Fibroblast of skin of right biceps (primary cell): ENCODE measurements around the gene ITGB6.
"Not testable (repeated sequence)": the region's sequence is repeated elsewhere in the genome, so short reads cannot be mapped to it uniquely, and the experiment has no call there.

Experiments used
- DNase-seq: peaks from one replicate; pipeline ENCODE4 v3.0.0-alpha.2; 2013

ITGB6 gene

DNA sequence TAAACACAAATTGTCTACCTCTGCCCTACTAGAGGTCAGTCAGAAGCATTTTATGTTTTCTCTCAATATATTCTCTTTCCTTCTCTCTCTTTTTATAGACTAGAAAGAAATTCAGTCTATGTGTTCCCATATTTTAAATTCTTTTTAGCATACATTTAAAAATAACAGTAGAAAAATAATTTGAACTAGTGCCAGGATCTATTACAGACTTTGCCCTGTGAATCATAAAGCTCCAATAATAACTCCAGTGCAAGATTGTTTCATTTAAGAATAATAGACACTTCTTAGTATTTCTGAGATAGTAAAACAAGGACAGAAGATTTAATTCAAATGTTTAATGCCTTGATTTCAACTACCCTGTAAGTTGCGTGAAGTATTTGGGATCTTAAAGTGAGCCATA is 60.1 kb downstream of the ITGB6 start:
- DNase-seq, result peak; percentile 52

DNA sequence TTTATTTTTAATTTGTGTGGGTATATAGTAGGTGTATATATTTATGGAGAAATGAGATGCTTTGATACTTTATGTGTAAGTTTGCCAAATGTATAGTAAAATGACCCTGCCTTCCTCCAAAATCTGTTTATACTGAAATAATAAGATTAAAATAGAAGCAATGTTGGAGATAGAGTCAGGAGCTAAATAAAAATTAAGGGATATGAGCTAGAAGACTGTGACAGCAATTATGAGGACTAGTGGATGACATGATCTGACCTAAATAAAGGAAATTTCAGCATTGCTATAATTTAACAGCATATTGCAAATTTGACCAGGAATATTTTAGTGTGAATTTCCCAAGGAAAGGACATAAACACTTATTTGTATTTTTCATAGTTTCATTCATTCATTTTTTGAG is 60.7 kb downstream of the ITGB6 start:
- DNase-seq, result no peak

DNA sequence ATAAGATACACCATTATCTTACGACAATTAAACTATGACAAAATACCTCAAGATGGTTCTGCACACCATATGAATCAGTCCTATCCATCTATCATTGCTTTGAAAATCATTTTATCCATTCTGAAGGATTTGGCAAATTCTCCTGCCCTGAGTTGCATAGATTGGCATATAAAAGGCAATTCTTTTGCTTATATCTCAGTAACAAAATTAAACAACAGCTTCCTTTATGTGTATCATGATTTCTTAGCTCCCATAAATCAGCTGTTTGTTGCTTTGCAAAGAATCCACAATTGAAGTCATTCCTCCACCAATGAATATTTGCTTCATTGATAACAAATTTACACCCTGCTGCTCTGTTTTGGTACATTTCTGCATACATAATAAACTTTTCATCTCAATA is 61.7 kb downstream of the ITGB6 start:
- no peak for DNase-seq

DNA sequence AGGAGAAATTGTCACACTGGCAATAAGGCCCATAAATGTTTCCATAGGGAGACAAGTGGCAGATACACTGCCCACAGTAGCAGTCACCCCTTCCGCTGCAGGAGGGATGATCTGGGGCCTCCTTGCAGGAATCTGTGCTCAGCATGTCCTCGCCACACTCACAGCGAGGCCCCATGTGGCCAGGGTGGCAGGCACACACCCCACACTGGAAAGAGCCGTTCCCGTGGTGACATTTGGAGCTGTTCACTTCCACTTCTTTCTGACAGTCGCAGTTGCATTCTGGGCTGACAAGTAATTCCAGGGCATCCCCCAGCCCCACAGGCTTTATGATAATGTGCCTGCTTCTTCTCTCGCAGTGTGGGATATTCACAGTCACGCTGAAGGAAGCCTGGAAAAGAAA is 62.6 kb downstream of the ITGB6 start:
- no peak for DNase-seq

DNA sequence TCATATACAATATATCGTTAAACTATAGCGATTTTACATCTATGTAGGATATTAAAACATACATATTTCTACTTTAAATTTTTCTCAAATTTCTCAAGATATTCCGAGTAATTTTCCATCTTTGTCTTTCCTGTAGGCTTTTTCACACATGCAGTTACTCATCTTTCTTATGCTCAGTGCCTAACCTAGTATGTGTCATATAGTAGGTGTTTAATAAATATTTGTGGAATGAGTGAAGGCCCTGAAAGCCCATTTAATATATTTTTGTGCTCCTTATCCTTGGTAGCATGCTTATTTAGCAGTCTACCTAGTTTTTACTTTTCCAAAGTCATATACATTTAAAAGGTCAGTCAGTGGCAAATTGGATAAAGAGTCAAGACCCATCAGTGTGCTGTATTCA is 67.3 kb downstream of the ITGB6 start:
- no peak for DNase-seq

DNA sequence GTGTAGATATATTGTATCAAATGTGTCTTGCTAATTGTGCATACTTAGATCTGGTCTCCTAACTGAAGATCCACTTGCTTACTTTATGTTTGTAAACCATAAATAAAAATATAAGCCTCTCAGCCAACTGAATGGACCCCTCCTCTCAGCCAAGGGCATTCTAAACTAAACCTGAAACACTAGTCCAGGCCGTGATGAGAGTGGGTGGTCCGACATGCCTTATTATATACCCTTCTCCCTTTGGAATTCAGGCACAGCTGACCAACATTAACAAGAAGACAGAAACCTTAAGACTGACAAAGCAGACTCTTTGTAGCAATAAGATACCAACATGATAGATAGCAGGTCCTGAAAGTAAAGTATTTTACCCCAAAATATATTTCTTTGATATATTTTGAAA is 73.3 kb downstream of the ITGB6 start:
- no peak for DNase-seq

DNA sequence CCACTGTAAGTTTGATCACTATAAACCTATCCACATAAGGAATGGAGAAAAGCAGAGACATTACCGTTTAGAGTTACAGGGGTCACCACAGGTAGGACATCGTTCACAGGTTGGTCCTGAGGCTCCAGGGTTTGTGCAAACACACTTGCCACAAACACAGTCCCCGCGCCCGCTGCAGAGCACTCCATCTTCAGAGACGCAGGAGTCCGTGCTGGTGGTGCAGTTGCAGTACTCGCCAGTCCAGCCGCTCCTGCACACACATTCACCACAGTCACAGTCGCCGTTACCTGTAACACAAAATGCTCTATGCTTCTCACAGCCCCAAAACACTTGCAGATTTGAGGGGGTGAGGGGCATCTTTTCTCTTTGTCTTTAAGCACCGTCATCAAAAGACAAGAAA is 73.8 kb downstream of the ITGB6 start:
- DNase-seq, result no peak

DNA sequence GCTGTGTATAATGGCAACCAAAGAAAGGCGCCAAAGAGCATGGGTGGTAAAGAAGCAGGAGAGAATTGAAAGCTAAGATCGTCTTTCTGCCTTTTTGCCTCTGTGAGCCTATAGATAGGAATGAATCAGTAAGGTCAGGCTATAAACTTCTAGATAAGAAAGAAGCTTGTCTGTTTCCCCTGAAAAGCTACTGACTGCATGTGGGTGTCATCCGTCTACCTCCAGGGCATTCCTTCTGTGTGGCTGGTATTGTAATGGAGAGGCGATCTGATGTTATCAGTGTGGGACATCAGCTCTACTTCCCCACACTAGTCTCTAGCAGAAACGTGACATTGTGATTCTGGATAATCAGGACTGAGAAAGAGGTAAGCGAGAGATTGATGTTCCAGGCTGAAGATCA is 74.2 kb downstream of the ITGB6 start:
- DNase-seq, result no peak

DNA sequence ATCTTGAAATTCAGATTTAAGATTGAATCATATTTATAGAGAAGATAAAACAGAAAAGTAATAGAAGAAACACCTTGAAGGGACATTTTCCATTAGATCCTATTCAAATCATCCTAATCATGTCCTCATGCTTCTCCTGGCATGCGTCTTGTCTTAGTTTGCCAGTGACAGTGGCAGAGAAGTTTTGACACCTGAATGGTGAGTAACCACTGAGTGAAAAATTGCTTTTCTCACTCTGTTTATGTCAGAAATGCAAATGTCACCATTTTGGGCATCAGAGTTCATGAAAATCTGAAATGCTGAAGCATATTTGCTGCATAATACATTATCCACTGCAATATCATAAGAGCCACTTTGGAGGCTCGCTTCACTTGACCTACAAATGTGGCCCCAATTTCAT is 74.7 kb downstream of the ITGB6 start:
- no peak for DNase-seq

DNA sequence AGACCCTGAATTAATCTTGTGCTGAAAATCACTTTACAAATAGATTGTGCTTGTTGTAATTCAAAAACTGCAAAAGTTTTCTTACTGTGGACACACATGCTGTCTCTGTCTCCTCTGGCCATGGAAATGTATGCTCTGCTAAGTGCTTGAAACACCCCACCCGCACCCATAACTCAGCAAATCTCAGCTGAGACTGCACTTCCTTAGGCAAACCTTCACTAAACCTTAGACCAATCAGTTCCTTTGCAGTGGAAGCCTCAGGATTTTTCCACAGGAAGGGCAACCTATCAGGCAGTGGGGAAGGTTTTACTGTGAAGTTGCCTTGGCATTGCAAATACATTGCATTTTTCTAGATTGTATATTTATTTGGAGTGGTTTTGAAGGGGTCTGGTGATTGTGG is 75.5 kb downstream of the ITGB6 start:
- DNase-seq, result no peak

DNA sequence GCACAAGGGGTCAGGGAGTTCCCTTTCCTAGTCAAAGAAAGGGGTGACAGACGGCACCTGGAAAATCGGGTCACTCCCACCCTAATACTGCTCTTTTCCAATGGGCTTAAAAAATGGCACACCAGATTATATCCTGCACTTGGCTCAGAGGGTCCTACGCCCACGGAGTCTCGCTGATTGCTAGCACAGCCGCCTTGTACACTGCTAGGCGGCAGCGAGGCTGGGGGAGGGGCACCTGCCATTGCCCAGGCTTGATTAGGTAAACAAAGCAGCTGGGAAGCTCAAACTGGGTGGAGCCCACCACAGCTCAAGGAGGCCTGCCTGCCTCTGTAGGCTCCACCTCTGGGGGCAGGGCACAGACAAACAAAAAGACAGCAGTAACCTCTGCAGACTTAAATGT is 85.4 kb downstream of the ITGB6 start:
- not testable (repeated sequence) for DNase-seq

DNA sequence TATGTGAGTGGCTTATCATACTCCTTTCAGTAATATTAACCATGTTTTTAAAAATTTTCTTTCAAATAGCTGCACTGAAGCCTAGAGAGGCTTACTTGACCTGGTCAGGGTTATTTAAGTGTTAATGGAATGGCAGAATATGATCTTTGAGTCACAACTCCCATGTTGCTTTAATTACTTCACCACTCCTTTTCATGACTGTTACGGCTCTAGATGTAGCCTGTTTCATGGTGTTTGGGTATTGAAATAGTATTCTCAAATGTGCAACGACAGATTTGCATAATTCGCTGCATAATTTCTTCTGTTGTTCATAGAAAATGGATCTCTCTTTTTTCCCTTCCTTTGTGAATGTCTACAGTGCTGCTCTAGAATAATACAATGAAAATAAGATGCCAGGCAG is 86.1 kb downstream of the ITGB6 start:
- peak; percentile 8 for DNase-seq

DNA sequence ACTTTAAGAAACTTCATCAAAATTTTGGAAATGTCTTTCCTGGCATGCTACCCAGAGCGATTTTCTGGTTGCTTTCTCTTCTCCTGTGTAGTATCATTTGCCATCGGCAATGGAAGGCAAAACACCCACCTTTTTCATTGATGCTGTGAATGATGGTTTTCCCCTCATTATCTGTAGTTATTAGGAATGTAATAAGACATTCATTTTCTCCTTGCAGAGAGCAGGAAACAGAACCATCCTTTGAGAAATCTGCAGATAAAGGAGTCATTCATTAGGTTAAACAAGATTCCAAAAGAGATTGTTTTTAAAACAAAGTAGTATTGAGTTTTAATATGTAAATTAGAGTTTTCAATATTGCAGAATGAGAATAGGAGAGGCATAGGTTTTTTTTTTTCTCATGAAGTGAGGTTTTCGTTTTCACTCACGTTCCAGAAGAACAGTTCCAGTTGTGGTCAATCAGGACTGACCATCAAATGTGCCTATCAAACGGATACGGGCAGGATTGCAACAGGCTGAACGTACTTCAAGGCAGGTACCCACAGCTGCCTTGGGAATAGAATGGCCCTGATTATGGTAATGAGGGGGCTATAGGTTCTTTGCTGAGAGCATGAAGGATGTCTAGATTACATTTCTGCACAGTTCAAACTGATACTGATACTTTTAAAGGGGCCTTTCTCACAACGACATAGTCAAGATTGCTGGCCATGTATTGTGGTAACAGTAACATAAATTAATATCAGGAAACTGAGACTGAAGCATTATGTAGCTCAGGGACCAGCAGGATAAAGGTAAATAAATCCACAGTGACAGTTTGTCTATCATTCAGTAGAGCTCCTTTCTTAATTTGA is 87.9 kb downstream of the ITGB6 start:
- DNase-seq, result no peak

DNA sequence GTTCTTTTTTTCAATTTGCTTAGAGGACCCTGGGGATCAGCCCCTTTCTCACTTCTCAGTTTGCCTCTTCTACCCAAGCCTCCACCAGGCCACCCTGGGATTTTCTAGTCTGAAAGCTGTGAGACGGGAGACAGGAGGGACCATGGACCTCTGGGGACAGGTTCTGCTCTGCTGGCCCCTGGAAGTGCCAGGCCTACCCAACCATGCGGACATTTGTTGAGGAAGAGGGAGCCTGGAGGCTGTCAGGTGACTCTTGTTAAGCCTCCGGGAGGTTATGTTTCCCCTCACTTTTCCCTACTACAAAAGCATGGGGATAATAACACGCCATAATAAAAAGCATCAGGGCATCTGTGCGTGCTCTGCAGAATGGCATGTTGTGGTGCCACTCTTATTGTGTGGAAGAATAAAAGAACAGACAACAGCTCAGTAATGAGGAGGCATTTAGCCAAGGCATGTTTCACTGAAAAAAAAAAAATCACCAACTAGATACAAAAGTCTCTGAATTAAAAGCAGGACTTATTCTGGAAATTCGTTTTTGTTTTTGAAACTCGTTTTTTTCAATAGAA is 89.3 kb downstream of the ITGB6 start:
- no peak for DNase-seq

DNA sequence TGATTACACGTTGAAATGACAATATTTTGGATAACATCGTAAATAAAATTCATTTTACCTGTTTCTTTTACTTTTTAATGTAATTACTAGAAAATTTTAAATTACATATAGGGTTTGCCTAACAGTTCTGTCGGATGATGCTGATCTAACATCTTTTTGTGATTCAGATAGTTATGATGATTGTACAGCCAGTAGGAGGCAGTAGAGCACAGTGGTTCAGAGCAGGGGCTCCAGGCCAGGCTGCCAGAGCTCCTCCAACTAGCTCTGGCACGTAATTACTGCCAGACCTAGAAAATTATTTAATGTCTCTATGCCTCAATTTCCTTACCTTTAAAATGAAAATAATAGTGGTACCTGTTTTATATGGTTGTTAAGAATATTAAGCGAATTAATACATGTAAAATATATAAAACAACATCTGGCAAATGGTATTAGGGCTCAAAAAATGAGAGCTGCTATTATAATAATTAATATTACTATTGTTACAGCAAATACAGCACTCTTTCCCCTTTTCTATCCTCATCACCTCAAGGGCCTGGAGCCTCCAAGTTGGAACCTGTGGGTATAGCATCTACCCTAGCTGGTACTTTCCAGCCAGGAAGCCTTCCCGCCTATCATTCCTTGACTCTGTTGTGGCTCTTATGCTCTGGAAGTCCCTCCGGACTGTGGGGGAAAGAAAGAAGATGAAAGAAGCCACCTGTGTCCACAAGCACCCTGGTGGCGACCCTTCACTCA is 90.0 kb downstream of the ITGB6 start:
- peak; percentile 75 for DNase-seq

DNA sequence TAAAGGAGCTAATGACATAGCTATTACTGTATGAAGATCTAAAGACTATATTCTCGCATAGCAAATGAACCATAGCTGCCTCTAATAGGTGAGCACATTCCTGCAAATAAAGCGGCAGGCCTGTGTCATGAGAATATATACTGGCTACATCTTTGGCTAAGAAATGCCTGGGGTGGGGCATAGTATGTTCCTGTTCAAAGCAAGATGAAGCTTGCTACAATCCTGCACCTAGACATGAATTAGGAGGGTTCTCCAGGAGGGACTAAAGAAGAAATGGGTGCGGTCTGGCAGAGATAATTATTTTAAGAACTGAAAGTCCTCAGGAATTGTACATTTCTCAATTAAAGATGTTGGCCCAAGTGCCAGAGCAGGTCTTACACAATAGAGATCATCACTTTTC is 90.8 kb downstream of the ITGB6 start:
- no peak for DNase-seq

DNA sequence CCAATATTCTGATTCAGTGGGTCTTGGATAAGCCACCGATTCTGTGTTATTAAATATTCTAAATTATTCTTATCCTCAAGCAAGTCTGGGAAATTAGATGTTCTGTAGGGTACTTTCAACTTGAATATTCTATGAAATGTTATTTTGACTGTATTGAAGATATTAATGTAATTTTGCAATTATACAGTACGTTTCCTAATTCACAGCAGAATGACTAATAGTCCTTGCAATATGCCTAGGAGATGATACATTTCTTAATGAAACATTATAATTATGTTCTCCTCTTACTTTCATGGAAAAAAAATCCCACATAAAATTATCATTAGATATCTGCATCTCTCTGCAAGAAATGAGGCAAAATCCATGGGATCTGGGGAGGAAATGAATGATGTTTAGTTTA is 91.4 kb downstream of the ITGB6 start:
- DNase-seq, result no peak

DNA sequence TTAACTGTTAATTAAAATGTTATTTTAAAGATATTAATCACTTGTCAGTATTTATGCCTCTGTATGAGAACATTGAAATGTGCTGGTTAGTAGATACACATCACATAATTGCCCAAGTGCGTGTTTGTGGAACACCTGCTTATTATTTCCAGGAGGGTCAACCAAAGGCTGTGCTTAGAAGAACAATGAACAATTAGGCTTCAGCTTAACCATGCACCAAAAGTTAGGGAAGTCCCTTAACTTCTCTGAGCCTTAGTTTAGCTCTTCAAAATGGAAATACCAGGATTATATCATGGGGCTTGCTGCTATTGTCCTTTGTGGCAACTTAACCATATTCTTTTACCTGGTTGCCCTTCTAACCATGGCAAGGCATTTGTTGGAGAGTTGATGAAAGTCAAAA is 94.7 kb downstream of the ITGB6 start:
- no peak for DNase-seq

DNA sequence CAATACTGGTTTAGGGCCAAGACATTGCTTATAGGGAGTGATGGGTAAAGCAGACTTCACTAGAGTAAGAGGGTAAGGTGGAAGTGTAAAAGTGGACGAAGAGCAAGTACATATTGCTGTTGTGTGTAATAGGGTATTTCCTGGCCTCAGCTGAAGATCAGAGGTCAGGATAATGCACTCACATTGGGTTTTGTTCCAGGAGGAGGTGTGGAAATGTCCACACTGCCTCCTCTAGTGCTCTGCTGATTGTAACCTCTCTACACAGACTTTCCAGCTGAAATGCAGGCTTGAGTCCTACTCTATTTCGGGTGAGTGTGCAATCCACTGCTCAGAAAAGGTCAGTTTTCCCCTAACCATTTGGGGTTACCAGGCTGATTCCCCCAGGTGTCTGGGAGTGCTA is 96.0 kb downstream of the ITGB6 start:
- DNase-seq, result no peak

DNA sequence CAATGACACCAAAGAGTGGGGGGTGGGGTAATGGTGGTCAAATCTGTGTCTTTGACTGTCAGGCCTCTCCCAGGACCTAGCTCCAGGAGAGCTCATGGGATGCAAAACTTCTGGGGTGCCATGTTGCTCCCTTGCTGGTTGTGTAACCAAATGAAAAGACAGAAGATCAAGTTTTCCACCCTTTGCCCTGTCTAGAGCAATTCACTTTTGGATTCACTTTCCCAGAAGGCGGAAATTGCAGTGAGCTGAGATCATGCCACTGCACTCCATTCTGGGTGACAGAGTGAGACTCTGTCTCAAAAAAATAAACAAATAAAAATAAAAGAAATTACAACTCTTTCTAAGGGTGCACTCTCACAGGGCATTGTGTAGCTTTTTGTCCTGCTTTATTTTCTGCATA is 102.7 kb downstream of the ITGB6 start:
- DNase-seq, result no peak

DNA sequence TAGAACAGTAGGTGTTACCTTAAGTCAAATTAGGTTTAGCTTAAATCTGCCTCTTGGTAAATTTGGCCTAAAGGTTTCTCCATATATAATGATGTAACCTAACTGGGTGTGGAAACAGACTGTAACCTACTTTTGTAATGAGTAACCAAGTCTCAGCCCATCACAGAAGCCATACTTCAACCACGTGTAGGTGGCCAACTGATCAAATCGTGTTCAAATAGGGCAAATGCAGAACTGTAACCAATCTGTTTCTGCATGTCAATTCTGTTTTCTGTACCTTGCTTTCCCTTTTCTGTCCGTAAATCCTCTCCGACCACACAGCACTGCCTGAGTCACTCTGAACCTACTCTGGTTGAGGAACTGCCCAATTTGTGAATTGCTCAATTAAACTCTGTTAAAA is 103.7 kb downstream of the ITGB6 start:
- DNase-seq, result no peak

DNA sequence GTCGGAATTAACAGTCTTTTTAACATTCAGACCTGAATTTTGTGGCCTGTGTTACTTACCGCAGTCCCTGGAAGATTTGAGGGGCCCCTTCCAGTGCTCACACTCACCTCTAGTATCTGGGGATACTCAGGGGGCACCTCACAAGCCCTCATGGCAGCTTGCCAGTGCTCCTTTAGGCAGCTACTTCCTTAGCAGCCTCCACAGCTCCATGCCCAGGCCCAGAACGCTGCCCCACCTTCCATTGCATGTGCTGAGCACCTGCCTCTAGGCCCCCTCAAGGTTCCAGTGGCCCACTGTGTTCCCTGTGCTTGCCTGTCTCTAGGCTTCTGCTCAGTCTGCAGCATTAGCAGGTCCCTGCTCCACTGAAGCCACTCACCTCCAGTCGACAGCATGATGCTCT is 107.6 kb downstream of the ITGB6 start:
- DNase-seq, result no peak

DNA sequence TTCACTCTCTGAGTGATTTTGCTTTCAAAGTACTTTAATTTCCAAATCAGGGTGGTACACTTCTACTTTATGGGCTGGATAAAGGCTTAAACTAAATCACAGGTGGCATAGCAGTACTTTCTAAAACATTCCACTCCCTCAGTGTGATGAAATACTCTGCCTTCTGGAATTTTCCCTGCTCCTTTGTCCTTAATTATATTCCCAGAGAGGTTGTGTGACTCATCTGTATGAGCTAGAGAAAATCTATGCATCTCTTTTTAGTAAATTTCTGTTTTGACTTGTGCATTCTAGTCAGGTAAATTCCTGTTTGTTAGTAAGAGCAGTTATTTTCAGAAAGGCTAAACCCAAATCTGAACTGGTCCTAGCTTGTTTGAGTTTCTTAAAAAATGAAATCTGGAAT is 108.7 kb downstream of the ITGB6 start:
- DNase-seq, result peak; percentile 40
